Ascending aorta (tissue), 2 donors: ENCODE measurements around the gene PREB. TPM values are rescaled to one million over a fixed set of nuclear protein-coding genes. Genes with fewer than 3 reads are reported as not detected.

Experiments
- DNase-seq, 2 donors: peaks; one replicate each; pipeline ENCODE4 v3.0.0-alpha.2; 2019; ENCODE audit warnings: low spot score in 2 of 2
- H3K27ac ChIP-seq, 2 donors: fragments of 200-600 bp; sonication (generic); one replicate each; pipeline ENCODE4 v1.5.1; 2016 to 2017; ENCODE audit warnings: mild to moderate bottlenecking in 1 of 2
- H3K27me3 ChIP-seq: fragments of 200-600 bp; sonication (generic); one replicate; pipeline ENCODE4 v1.5.1; 2017
- H3K36me3 ChIP-seq, 2 donors: fragments of 200-600 bp; sonication (generic); one replicate each; pipeline ENCODE4 v1.5.1; 2016
- H3K4me1 ChIP-seq, 2 donors: fragments of 200-600 bp; sonication (generic); one replicate each; pipeline ENCODE4 v1.5.1; 2016 to 2017; ENCODE audit warnings: mild to moderate bottlenecking in 1 of 2
- H3K4me3 ChIP-seq, 2 donors: fragments of 200-600 bp; sonication (generic); one replicate each; pipeline ENCODE4 v1.5.1; 2016 to 2017; ENCODE audit warnings: mild to moderate bottlenecking in 1 of 2
- H3K9me3 ChIP-seq, 2 donors: fragments of 200-600 bp; sonication (generic); one replicate each; pipeline ENCODE4 v1.5.1; 2016
- intact Hi-C: fragments of 100-400 bp; cut with DNase I; formaldehyde crosslinking; loops from one replicate; pipeline ENCODE4 v1.15.1; 2023
- total RNA-seq: library from RNA; depleted of rRNA; stranded (reverse); fragments of >200 nt; gene quantifications from one replicate; pipeline ENCODE4 v1.1.0, GENCODE V29; 2016
- TF ChIP-seq, protein P1 (sequence below), 3 experiments: fragments of 200-600 bp in 2 of 3; fragments of 450-650 bp in 1 of 3; sonication (generic) in 2 of 3; IDR thresholded peaks; one replicate each; pipeline ENCODE4 v1.5.1; 2016 to 2019; ENCODE audit warnings: antibody characterized with exemption in 3 of 3, mild to moderate bottlenecking in 1 of 3, moderate library complexity in 1 of 3

The PREB gene
- total RNA-seq, 1 donor from 2014 or later, result 116 TPM

- H3K36me3 ChIP-seq, result no peaks in the 10 kb centered on the region
- no peaks in the 10 kb centered on the region for H3K9me3 ChIP-seq
- no peak for DNase-seq
- no peaks in the 10 kb centered on the region for H3K27me3 ChIP-seq
- no peaks in the 10 kb centered on the region for H3K4me1 ChIP-seq
- TF ChIP-seq, protein P1, sequence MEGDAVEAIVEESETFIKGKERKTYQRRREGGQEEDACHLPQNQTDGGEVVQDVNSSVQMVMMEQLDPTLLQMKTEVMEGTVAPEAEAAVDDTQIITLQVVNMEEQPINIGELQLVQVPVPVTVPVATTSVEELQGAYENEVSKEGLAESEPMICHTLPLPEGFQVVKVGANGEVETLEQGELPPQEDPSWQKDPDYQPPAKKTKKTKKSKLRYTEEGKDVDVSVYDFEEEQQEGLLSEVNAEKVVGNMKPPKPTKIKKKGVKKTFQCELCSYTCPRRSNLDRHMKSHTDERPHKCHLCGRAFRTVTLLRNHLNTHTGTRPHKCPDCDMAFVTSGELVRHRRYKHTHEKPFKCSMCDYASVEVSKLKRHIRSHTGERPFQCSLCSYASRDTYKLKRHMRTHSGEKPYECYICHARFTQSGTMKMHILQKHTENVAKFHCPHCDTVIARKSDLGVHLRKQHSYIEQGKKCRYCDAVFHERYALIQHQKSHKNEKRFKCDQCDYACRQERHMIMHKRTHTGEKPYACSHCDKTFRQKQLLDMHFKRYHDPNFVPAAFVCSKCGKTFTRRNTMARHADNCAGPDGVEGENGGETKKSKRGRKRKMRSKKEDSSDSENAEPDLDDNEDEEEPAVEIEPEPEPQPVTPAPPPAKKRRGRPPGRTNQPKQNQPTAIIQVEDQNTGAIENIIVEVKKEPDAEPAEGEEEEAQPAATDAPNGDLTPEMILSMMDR (IDR thresholded peaks at IDR 0.05), result no peak
- no peak overlapping the region for H3K4me3 ChIP-seq
- H3K27ac ChIP-seq, result no peak overlapping the region
- intact Hi-C loops, result no loop called here
These were observed 20.7 kb upstream of the PREB start for GRCh38 chr2:27155069-27155520.

GRCh38 chr2:27154488-27154887, 20.1 kb upstream of the PREB start:
- intact Hi-C loops, result no loop called here
- TF ChIP-seq, protein P1 (IDR thresholded peaks at IDR 0.05), result no peak

DNA sequence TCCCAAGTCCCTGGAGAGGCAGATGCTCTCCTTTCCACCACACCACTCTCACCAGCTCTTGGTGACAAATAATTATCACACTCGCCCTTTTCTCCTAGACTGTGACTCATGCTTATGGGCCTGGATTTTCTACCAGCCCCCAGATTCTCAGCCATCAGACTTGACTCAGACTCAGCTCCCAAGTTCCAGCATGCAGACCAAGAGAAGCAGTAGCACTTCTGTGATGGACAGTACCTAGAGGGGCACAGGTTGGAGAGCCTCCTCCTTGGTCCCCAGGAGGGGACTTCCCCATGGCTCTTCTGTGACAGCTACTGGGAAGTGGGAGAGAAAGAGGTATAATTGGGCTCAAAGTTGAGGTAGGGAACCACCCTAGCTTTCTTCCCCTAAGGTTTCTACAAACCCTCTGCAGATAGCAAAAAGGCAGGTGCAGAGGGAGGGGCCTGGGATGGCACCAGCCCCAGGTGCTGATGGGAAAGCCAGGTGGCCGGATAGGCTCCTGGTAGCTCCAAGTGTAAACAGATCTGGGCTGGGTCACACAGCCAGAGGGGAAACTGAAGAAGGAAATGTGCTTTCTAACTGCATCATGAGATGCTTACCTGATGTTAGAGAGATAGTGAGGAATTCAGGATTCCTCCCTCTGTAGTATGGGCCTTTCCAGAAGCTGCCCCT, 18.5 kb upstream of the PREB start:
- DNase-seq, result no peak
- no peaks in the 10 kb centered on the region for H3K36me3 ChIP-seq
- intact Hi-C loops, result no loop called here
- H3K9me3 ChIP-seq, result no peaks in the 10 kb centered on the region
- TF ChIP-seq, protein P1 (IDR thresholded peaks at IDR 0.05), result no peak
- no peaks in the 10 kb centered on the region for H3K27me3 ChIP-seq
- H3K4me1 ChIP-seq, result no peaks in the 10 kb centered on the region
- H3K27ac ChIP-seq, result no peak overlapping the region
- no peak overlapping the region for H3K4me3 ChIP-seq

More at GRCh38 chr2:27154488-27154887, 20.1 kb upstream of the PREB start:
- Histone ChIP-seq H3K36me3 (no peaks in the 10 kb centered on the region), H3K4me3 (no peak overlapping the region), H3K9me3 (no peaks in the 10 kb centered on the region), H3K4me1 (no peaks in the 10 kb centered on the region), H3K27ac (no peak overlapping the region), H3K27me3 (no peaks in the 10 kb centered on the region)
- no peak for DNase-seq

GRCh38 chr2:27152102-27152795, 17.8 kb upstream of the PREB start:
- H3K4me1 ChIP-seq, result no peaks in the 10 kb centered on the region
- intact Hi-C loops, result no loop called here
- H3K9me3 ChIP-seq, result no peaks in the 10 kb centered on the region
- H3K36me3 ChIP-seq, result no peaks in the 10 kb centered on the region
- TF ChIP-seq, protein P1 (IDR thresholded peaks at IDR 0.05), result no peak
- no peak for DNase-seq
- no peak overlapping the region for H3K27ac ChIP-seq
- no peak overlapping the region for H3K4me3 ChIP-seq
- H3K27me3 ChIP-seq, result no peaks in the 10 kb centered on the region

- H3K9me3 ChIP-seq, result no peaks in the 10 kb centered on the region
- no peak overlapping the region for H3K27ac ChIP-seq
- H3K27me3 ChIP-seq, result no peaks in the 10 kb centered on the region
- TF ChIP-seq, protein P1 (IDR thresholded peaks at IDR 0.05), result no peak
- H3K4me1 ChIP-seq, result no peaks in the 10 kb centered on the region
- no peak for DNase-seq
- intact Hi-C loops, result no loop called here
- no peaks in the 10 kb centered on the region for H3K36me3 ChIP-seq
- H3K4me3 ChIP-seq, result no peak overlapping the region
These were observed 16.3 kb upstream of the PREB start for GRCh38 chr2:27150639-27151230.
